ENCODE data around the gene LCN15. TPM values are rescaled to one million over a fixed set of nuclear protein-coding genes. Genes with fewer than 3 reads are reported as not detected.

The LCN15 gene
- total and polyA plus RNA-seq, 2 experiments from 2014 or later = 0.76 to 0.90 TPM

GRCh38 chr9:136740069-136740468, 24.2 kb downstream of the LCN15 start:
- no peak overlapping the region for H3K4me3 Mint-ChIP-seq
- no peak overlapping the region for H3K27ac Mint-ChIP-seq
- no peaks in the 10 kb centered on the region for H3K27me3 ChIP-seq (ENCODE audit: insufficient read depth)
- H3K27ac ChIP-seq (ENCODE audit: low read depth) = no peak overlapping the region
- H3K9me2 ChIP-seq (ENCODE audit: insufficient read depth) = no peaks in the 10 kb centered on the region
- peaks cover 14% of the 10 kb centered on the region for H3K27me3 Mint-ChIP-seq (ENCODE audit: insufficient read depth, low read depth, poor library complexity)
- DNase-seq (ENCODE audit: low spot score) (no peak), ATAC-seq (no peak)
- H3F3A ChIP-seq (replicated peaks; ENCODE audit: low read depth) = no peaks in the 10 kb centered on the region
- no peaks in the 10 kb centered on the region for H3K4me1 ChIP-seq (ENCODE audit: insufficient read depth)
- H3K4me3 ChIP-seq = no peak overlapping the region
- no peaks in the 10 kb centered on the region for H4K20me1 ChIP-seq (replicated peaks; ENCODE audit: insufficient read depth)
- H3K4me2 ChIP-seq = no peak overlapping the region
- H3K9me3 Mint-ChIP-seq = no peaks in the 10 kb centered on the region; the same call in 2 of the 3 replicates
- no peaks in the 10 kb centered on the region for H3K36me3 Mint-ChIP-seq (ENCODE audit: low read depth)
- no peaks in the 10 kb centered on the region for H3K79me2 ChIP-seq (replicated peaks; ENCODE audit: insufficient read depth)
- H3K36me3 ChIP-seq (ENCODE audit: insufficient read depth) = no peaks in the 10 kb centered on the region
- TF ChIP-seq JUNB (IDR thresholded peaks at IDR 0.05; ENCODE audit: unreplicated experiment) = no peak
- TF ChIP-seq ZNF462 (CRISPR knock-in tag; IDR thresholded peaks at IDR 0.05) = no peak
- no peak for TF ChIP-seq NANOG (IDR thresholded peaks at IDR 0.05; ENCODE audit: borderline replicate concordance)
- no peak for TF ChIP-seq POLR2AphosphoS5 (IDR thresholded peaks at IDR 0.05; ENCODE audit: low read depth)
- TF ChIP-seq REST (IDR thresholded peaks at IDR 0.05; ENCODE audit: unreplicated experiment) = no peak
- TF ChIP-seq ZNF114 (CRISPR knock-in tag; IDR thresholded peaks at IDR 0.05) = no peak
- TF ChIP-seq, protein P1, sequence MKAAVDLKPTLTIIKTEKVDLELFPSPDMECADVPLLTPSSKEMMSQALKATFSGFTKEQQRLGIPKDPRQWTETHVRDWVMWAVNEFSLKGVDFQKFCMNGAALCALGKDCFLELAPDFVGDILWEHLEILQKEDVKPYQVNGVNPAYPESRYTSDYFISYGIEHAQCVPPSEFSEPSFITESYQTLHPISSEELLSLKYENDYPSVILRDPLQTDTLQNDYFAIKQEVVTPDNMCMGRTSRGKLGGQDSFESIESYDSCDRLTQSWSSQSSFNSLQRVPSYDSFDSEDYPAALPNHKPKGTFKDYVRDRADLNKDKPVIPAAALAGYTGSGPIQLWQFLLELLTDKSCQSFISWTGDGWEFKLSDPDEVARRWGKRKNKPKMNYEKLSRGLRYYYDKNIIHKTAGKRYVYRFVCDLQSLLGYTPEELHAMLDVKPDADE (IDR thresholded peaks at IDR 0.05) = no peak
- TF ChIP-seq CREB1 (CRISPR knock-in tag; IDR thresholded peaks at IDR 0.05; ENCODE audit: low read depth) = no peak
- no peak for TF ChIP-seq EZH2phosphoT487 (IDR thresholded peaks at IDR 0.05; ENCODE audit: unreplicated experiment)
- no peak for TF ChIP-seq STAT1 (IDR thresholded peaks at IDR 0.05; ENCODE audit: unreplicated experiment)
- TF ChIP-seq, protein P2, sequence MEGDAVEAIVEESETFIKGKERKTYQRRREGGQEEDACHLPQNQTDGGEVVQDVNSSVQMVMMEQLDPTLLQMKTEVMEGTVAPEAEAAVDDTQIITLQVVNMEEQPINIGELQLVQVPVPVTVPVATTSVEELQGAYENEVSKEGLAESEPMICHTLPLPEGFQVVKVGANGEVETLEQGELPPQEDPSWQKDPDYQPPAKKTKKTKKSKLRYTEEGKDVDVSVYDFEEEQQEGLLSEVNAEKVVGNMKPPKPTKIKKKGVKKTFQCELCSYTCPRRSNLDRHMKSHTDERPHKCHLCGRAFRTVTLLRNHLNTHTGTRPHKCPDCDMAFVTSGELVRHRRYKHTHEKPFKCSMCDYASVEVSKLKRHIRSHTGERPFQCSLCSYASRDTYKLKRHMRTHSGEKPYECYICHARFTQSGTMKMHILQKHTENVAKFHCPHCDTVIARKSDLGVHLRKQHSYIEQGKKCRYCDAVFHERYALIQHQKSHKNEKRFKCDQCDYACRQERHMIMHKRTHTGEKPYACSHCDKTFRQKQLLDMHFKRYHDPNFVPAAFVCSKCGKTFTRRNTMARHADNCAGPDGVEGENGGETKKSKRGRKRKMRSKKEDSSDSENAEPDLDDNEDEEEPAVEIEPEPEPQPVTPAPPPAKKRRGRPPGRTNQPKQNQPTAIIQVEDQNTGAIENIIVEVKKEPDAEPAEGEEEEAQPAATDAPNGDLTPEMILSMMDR (conservative IDR thresholded peaks at IDR 0.05; ENCODE audit: low read depth in 2 of 2) = no peak
- no peak for TF ChIP-seq ZNF331 (CRISPR knock-in tag; IDR thresholded peaks at IDR 0.05; ENCODE audit: low read depth)
- no peak for TF ChIP-seq EZH2 (IDR thresholded peaks at IDR 0.05; ENCODE audit: low read depth, unreplicated experiment)
- no peak overlapping the region for H2AFZ ChIP-seq
- H3K4me1 Mint-ChIP-seq = peaks cover 2% of the 10 kb centered on the region; the same call in 1 of the 3 replicates
